ENCODE data around the gene C16orf96. TPM values are rescaled to one million over a fixed set of nuclear protein-coding genes. Genes with fewer than 3 reads are reported as not detected.

The C16orf96 gene
- total and polyA plus RNA-seq, 2 donors (not counting 3 experiments of a cell fraction or from before 2014, with no cell fraction given), result not detected

GRCh38 chr16:4640572-4641305, 84.6 kb downstream of the C16orf96 start:
- TF ChIP-seq MAX (IDR thresholded peaks at IDR 0.05; ENCODE audit: insufficient read depth, insufficient read length) (no peak), POLR2A (IDR thresholded peaks at IDR 0.05; ENCODE audit: low read depth, low read length) (no peak), MYC (IDR thresholded peaks at IDR 0.05; ENCODE audit: low read depth, low read length) (no peak), GATA2 (IDR thresholded peaks at IDR 0.05; ENCODE audit: insufficient read depth, insufficient read length, low read depth, low read length) (no peak), CTCF (IDR thresholded peaks at IDR 0.05; ENCODE audit: extremely low read depth in 1 of 2, insufficient read depth in 1 of 2, low read depth in 1 of 2, low read length in 2 of 2) (no peak), EZH2 (IDR thresholded peaks at IDR 0.05; ENCODE audit: borderline replicate concordance, low read depth, low read length, severe bottlenecking) (no peak), POLR2AphosphoS5 (IDR thresholded peaks at IDR 0.05; ENCODE audit: insufficient read depth, low read depth, low read length) (no peak), FOS (IDR thresholded peaks at IDR 0.05; ENCODE audit: borderline replicate concordance, insufficient read depth, low read length) (no peak), JUN (IDR thresholded peaks at IDR 0.05; ENCODE audit: borderline replicate concordance, insufficient read depth, insufficient read length, low read depth) (no peak)
- Histone ChIP-seq H2AFZ (ENCODE audit: low read depth, low read length) (no peak overlapping the region), H3K9ac (replicated peaks; ENCODE audit: extremely low read depth, insufficient read depth, low read length) (no peak overlapping the region), H3K9me3 (replicated peaks; ENCODE audit: control insufficient read depth, insufficient read depth, low read length) (no peaks in the 10 kb centered on the region), H3K36me3 (ENCODE audit: control insufficient read depth in 2 of 2, extremely low read depth in 1 of 2, insufficient read depth in 2 of 2, low read length in 2 of 2) (peaks cover 0 to 8% of the 10 kb centered on the region in 2 experiments), H3K9me1 (replicated peaks; ENCODE audit: control insufficient read depth, extremely low read depth, insufficient read depth, low read length) (no peaks in the 10 kb centered on the region), H4K20me1 (replicated peaks; ENCODE audit: control insufficient read depth, extremely low read depth, insufficient read depth, low read length) (no peaks in the 10 kb centered on the region), H3K4me1 (ENCODE audit: control insufficient read depth, extremely low read depth, insufficient read depth, low read length) (no peaks in the 10 kb centered on the region), H3K4me2 (ENCODE audit: insufficient read depth, low read length) (no peak overlapping the region), H3K4me3 (replicated peaks in 1 of 3; ENCODE audit: insufficient read depth in 1 of 3, low read depth in 1 of 3, low read length in 3 of 3) (no peak overlapping the region), H3K27ac (ENCODE audit: insufficient read depth, low read depth, low read length) (no peak overlapping the region), H3K27me3 (ENCODE audit: control insufficient read depth in 2 of 2, insufficient read depth in 2 of 2, low read length in 2 of 2) (no peaks in the 10 kb centered on the region), H3K79me2 (ENCODE audit: control insufficient read depth, insufficient read depth, low read length) (peaks cover 54% of the 10 kb centered on the region)
- no TSS peak for BruUV-seq (replicated peaks)
- dilution Hi-C loops (cut with MboI; ENCODE audit: extremely low pct_ligation_motif_present, low sequenced_read_pairs) (no loop called here), intact Hi-C loops (cut with micrococcal nuclease) (no loop called here)
- CTCF ChIA-PET, result interaction anchor here (0.9 kb wide), 1 partner anchor 9 kb away, joined by 3 read pairs; no protein-coding TSS in a partner anchor
- DNase-seq (ENCODE audit: low read depth, low spot score) (no peak), FAIRE-seq (no peak)
- POLR2A ChIA-PET, result no interaction called here

Measured in endothelial cell of umbilical vein (primary cell).